ENCODE data around the gene TUBG2.

The TUBG2 gene

DNA sequence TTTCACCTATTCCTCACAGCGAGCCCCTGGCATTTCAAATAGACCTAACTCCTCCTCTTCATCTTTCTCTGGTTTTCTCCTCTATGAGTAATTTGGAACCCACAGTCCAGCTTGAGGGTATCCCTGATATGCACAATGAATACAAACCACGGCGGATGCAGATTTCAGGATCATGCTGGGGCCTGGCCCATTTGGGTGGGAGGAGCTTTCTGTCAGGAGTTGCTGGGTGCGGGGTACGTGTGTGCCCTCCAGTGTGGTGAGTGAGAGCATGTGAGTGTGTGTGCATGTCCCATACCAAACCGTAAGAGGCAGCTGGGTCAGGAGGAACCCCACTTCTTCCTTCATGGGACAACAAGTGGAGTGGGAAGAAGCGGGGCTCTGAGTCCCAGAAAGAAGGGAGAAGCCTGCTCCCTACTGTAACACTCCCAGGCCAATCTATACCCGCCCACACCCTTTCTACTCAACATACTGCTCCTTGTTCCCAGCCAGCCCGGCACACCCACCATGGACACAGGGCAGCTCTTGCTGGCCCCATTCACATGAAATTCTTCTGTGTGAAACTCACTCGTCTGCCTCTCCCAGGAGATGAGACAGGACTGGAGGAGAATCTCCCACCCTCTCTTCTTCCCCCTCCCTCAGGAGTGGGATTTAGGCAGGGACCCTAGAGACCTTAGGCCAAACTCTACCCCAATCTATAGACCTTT, 41.7 kb downstream of the TUBG2 start:
- no peak for DNase-seq

DNA sequence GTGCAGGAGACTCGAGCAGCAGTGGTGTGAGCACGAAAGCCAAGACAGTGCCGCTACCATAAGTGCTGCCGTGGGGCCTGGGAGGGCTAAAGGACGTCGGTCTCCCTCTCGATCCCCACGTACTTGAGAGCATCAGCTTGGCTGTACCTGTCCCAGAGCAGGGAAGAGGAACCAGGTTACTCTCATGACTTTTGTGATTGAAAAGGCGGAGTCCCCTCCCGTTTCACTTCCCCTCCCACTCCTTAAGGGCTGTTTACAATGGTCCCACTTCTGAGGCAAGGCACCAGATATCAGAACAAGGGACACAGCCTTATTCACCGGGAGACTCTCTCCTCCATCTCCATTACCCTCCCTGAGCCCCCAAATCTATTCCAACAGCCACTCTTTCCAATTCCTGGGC, 43.4 kb downstream of the TUBG2 start:
- no peak for DNase-seq

DNA sequence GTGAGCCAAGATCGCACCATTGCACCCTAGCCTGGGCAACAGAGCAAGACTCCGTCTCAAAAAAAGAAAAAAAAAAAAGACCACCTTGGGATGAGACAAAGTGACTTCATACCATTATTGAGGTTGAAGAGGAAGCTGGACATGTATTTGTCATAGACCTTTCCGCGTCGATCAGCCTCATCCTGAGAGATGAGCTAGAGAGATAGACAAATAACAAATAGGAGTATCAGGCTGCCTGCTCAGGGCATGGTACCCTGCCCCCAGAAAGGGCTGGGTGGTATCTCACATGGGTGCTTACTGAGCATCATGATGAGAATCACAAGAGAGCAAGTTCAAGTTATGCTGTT, 45.4 kb downstream of the TUBG2 start:
- no peak for DNase-seq

DNA sequence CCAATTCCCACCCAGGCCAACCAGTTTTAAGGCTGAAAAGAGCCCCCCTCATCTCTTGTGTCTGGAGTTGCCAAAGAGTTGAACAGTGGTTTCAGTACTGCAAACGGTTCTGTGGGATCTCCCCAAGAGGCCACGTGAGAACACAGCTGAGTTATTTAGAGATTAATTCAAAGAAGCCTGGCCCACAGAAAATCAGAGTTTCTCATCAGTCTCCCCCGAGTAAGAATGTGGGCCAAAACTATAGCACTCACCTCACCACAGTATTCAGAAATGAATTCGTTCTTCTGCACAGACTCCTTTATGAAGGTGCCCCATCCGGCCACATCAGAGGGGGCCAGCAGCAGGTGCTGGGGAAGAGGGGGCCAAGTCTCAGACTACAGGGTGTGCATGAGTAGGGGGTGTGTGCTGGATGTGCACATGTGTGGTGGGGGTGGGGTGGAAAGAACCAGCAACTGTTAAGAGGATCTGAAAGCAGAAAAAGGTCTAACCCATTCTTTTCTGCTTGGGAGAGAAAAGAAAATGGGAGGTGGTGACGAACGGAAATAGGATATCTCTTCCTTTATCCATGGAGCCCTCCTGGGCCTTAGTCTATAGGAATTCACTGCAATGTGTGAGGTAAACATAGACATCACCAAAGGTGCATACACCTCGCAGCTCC, 45.9 kb downstream of the TUBG2 start:
- DNase-seq, result no peak

DNA sequence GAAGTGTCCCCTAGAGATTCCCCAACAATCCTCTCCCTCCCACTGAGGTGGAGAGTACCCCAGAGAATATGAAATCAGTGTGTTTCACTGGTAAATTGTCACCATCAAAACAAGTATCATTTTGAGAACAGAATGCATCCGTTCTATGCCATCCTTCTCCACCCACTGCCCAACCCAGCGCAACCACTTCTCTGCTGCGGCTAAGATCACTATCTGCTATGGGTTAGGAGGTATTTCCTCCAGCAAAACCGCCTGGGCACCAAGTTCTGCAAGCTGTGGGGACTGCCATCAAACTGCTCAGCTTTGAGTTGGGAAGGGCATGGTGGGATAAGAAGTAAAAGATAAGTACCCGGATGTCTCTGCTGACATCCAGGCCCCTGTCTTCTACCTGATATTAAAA, 47.6 kb downstream of the TUBG2 start:
- no peak for DNase-seq

DNA sequence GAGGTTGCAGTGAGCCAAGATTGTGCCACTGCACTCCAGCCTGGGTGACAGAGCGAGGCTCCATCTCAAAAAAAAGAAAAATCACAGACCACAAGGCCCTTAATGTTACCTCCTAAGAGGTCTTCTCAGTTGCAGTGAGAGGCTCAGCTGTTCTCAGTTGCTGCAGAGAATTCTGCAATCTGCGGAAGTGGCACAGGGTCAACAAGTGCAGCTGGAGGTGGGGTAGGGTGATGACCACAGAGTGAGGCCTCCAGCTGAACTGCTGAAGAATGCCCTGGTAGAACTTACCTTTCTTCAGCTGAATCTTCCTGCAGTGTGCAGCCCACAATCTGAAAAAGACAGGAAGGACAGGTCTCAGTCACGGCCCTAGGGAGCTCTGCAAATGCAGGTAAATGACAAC, 49.5 kb downstream of the TUBG2 start:
- no peak for DNase-seq

DNA sequence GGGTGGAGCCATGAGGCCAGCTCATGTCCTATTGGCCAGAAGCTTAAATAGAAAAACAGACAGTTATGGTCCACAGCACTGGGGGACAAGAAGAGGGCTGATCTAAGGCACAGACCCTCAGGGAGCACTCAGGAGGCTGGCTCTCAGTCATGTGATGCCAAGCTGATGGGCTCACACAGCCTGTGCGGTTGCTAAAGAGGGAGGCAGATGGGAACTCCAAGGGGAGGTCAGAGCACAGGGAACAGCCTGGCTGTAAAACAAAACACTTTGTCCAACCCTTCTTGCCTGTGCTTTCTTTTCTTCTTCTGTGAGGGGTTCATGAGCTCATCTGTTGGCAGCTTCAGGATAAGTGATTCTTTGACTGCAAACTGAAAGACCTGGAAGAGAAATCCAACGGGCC, 50.5 kb downstream of the TUBG2 start:
- no peak for DNase-seq
